Germinal center (tissue), 1 donor: ENCODE measurements around the gene CACNG4.

Experiments
- DNase-seq: peaks from one replicate; pipeline ENCODE4 v3.0.0; 2012; ENCODE audit warnings: mixed read lengths, low spot score

The CACNG4 gene

GRCh38 chr17:66944351-66945146, 20.0 kb upstream of the CACNG4 start:
- DNase-seq, result no peak

GRCh38 chr17:66945147-66945835, 19.2 kb upstream of the CACNG4 start:
- no peak for DNase-seq

GRCh38 chr17:66946251-66946650, 18.3 kb upstream of the CACNG4 start:
- no peak for DNase-seq

GRCh38 chr17:66947311-66947710, 17.2 kb upstream of the CACNG4 start:
- no peak for DNase-seq

- DNase-seq, result no peak
Observed at GRCh38 chr17:66948061-66948750, 16.3 kb upstream of the CACNG4 start.

- DNase-seq, result no peak
Observed at GRCh38 chr17:66949501-66949900, 15.0 kb upstream of the CACNG4 start.

- DNase-seq, result no peak
Observed at GRCh38 chr17:66950325-66950724, 14.2 kb upstream of the CACNG4 start.

- DNase-seq, result no peak
Observed at GRCh38 chr17:66950886-66951604, 13.5 kb upstream of the CACNG4 start.

- no peak for DNase-seq
Observed at GRCh38 chr17:66951605-66951953, 12.9 kb upstream of the CACNG4 start.

- DNase-seq, result no peak
Observed at GRCh38 chr17:66952031-66952524, 12.4 kb upstream of the CACNG4 start.

GRCh38 chr17:66952681-66953629, 11.6 kb upstream of the CACNG4 start:
- DNase-seq, result no peak

- no peak for DNase-seq
Observed at GRCh38 chr17:66953630-66954020, 10.9 kb upstream of the CACNG4 start.

- no peak for DNase-seq
Observed at GRCh38 chr17:66954632-66955031, 9.9 kb upstream of the CACNG4 start.

GRCh38 chr17:66955821-66956220, 8.7 kb upstream of the CACNG4 start:
- no peak for DNase-seq

- no peak for DNase-seq
Observed at GRCh38 chr17:66956941-66957340, 7.6 kb upstream of the CACNG4 start.

GRCh38 chr17:66957343-66957742, 7.2 kb upstream of the CACNG4 start:
- no peak for DNase-seq

- DNase-seq, result no peak
Observed at GRCh38 chr17:66957951-66958579, 6.4 kb upstream of the CACNG4 start.

- no peak for DNase-seq
Observed at GRCh38 chr17:66959641-66960375, 4.7 kb upstream of the CACNG4 start.

- no peak for DNase-seq
Observed at GRCh38 chr17:66960613-66961012, 3.9 kb upstream of the CACNG4 start.

- DNase-seq, result no peak
Observed at GRCh38 chr17:66963521-66963908, 992 bp upstream of the CACNG4 start.
